ENCODE data around the gene NPRL2. TPM values are rescaled to one million over a fixed set of nuclear protein-coding genes. Genes with fewer than 3 reads are reported as not detected.

The NPRL2 gene
- total and polyA plus RNA-seq, 2 donors (not counting 1 experiment from before 2014, with no cell fraction given), result 21.4 to 27.2 TPM

- no peak for TF ChIP-seq CTCF (conservative IDR thresholded peaks at IDR 0.05 in 1 of 2, IDR thresholded peaks at IDR 0.05 in 1 of 2; ENCODE audit: low read depth in 1 of 2, low read length in 2 of 2)
- no peak for TF ChIP-seq EZH2 (IDR thresholded peaks at IDR 0.05; ENCODE audit: low read length, missing control alignments)
- H3K27ac ChIP-seq (ENCODE audit: insufficient read depth, low read length), result no peak overlapping the region
- no peaks in the 10 kb centered on the region for H3K27me3 ChIP-seq (ENCODE audit: control insufficient read depth, insufficient read depth, low read length)
- no peaks in the 10 kb centered on the region for H3K36me3 ChIP-seq (ENCODE audit: control insufficient read depth, insufficient read depth, low read length)
- no peak for DNase-seq (ENCODE audit: low read depth in 2 of 2)
- H3K9me3 ChIP-seq (ENCODE audit: control insufficient read depth, insufficient read depth, low read depth, low read length), result no peaks in the 10 kb centered on the region
- no peak overlapping the region for H3K9ac ChIP-seq (ENCODE audit: insufficient read depth, low read length)
- no peak overlapping the region for H2AFZ ChIP-seq (ENCODE audit: low read length)
- no peaks in the 10 kb centered on the region for H3K79me2 ChIP-seq (ENCODE audit: control insufficient read depth, insufficient read depth, low read length)
- no peaks in the 10 kb centered on the region for H3K4me1 ChIP-seq (ENCODE audit: control insufficient read depth, extremely low read depth, insufficient read depth, low read length)
- no peaks in the 10 kb centered on the region for H4K20me1 ChIP-seq (ENCODE audit: control insufficient read depth, extremely low read depth, insufficient read depth, low read length)
- H3K4me3 ChIP-seq (replicated peaks in 1 of 4; ENCODE audit: control extremely low read depth in 1 of 4, insufficient read depth in 1 of 4, low read depth in 3 of 4, low read length in 4 of 4), result no peak overlapping the region
- H3K4me2 ChIP-seq (ENCODE audit: extremely low read depth, insufficient read depth, low read length), result no peak overlapping the region
These were observed 24.0 kb upstream of the NPRL2 start for GRCh38 chr3:50374363-50375257.

GRCh38 chr3:50373146-50374051 lies 22.8 kb upstream of the NPRL2 start:
- no peak overlapping the region for H2AFZ ChIP-seq (ENCODE audit: low read length)
- no peaks in the 10 kb centered on the region for H3K27me3 ChIP-seq (ENCODE audit: control insufficient read depth, insufficient read depth, low read length)
- no peaks in the 10 kb centered on the region for H4K20me1 ChIP-seq (ENCODE audit: control insufficient read depth, extremely low read depth, insufficient read depth, low read length)
- H3K9me3 ChIP-seq (ENCODE audit: control insufficient read depth, insufficient read depth, low read depth, low read length), result no peaks in the 10 kb centered on the region
- no peak overlapping the region for H3K4me3 ChIP-seq (replicated peaks in 1 of 4; ENCODE audit: control extremely low read depth in 1 of 4, insufficient read depth in 1 of 4, low read depth in 3 of 4, low read length in 4 of 4)
- no peaks in the 10 kb centered on the region for H3K36me3 ChIP-seq (ENCODE audit: control insufficient read depth, insufficient read depth, low read length)
- no peak overlapping the region for H3K4me2 ChIP-seq (ENCODE audit: extremely low read depth, insufficient read depth, low read length)
- no peaks in the 10 kb centered on the region for H3K4me1 ChIP-seq (ENCODE audit: control insufficient read depth, extremely low read depth, insufficient read depth, low read length)
- H3K9ac ChIP-seq (ENCODE audit: insufficient read depth, low read length), result no peak overlapping the region
- no peak for DNase-seq (ENCODE audit: low read depth in 2 of 2)
- no peaks in the 10 kb centered on the region for H3K79me2 ChIP-seq (ENCODE audit: control insufficient read depth, insufficient read depth, low read length)
- TF ChIP-seq EZH2 (IDR thresholded peaks at IDR 0.05; ENCODE audit: low read length, missing control alignments), result no peak
- no peak for TF ChIP-seq CTCF (conservative IDR thresholded peaks at IDR 0.05 in 1 of 2, IDR thresholded peaks at IDR 0.05 in 1 of 2; ENCODE audit: low read depth in 1 of 2, low read length in 2 of 2)
- H3K27ac ChIP-seq (ENCODE audit: insufficient read depth, low read length), result no peak overlapping the region

DNA sequence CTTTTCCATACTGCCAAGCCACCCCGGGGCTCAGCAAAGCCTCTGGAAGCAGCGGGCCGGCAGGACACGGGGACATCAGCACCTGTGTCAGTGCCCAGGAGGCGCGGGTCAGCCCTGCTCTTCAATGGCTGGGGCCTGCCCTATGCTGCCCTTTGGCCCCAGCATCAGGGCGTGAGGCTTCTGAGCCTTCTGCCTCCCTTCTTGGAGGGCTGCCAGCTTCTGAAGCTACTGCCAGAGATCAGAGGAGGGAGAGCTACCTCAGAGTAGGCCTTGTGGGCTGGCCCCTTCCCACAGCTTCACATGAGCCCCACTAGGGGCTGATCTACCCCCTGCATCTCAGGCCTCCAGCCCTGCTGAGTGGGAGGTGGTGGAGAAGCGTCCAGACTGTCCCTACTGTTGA lies 21.8 kb upstream of the NPRL2 start:
- no peaks in the 10 kb centered on the region for H3K27me3 ChIP-seq (ENCODE audit: control insufficient read depth, insufficient read depth, low read length)
- no peak overlapping the region for H3K4me2 ChIP-seq (ENCODE audit: extremely low read depth, insufficient read depth, low read length)
- no peak overlapping the region for H3K9ac ChIP-seq (ENCODE audit: insufficient read depth, low read length)
- DNase-seq (ENCODE audit: low read depth in 2 of 2), result no peak
- H3K79me2 ChIP-seq (ENCODE audit: control insufficient read depth, insufficient read depth, low read length), result no peaks in the 10 kb centered on the region
- no peaks in the 10 kb centered on the region for H3K4me1 ChIP-seq (ENCODE audit: control insufficient read depth, extremely low read depth, insufficient read depth, low read length)
- no peaks in the 10 kb centered on the region for H4K20me1 ChIP-seq (ENCODE audit: control insufficient read depth, extremely low read depth, insufficient read depth, low read length)
- TF ChIP-seq CTCF (conservative IDR thresholded peaks at IDR 0.05 in 1 of 2, IDR thresholded peaks at IDR 0.05 in 1 of 2; ENCODE audit: low read depth in 1 of 2, low read length in 2 of 2) (no peak), EZH2 (IDR thresholded peaks at IDR 0.05; ENCODE audit: low read length, missing control alignments) (no peak)
- no peak overlapping the region for H3K27ac ChIP-seq (ENCODE audit: insufficient read depth, low read length)
- no peaks in the 10 kb centered on the region for H3K9me3 ChIP-seq (ENCODE audit: control insufficient read depth, insufficient read depth, low read depth, low read length)
- no peaks in the 10 kb centered on the region for H3K36me3 ChIP-seq (ENCODE audit: control insufficient read depth, insufficient read depth, low read length)
- no peak overlapping the region for H2AFZ ChIP-seq (ENCODE audit: low read length)
- H3K4me3 ChIP-seq (replicated peaks in 1 of 4; ENCODE audit: control extremely low read depth in 1 of 4, insufficient read depth in 1 of 4, low read depth in 3 of 4, low read length in 4 of 4), result no peak overlapping the region
